ENCODE measurements around the gene LRRC51.

- peak; percentile 55 to 76 for TF ChIP-seq POLR2A (IDR thresholded peaks at IDR 0.05)
- no peak for TF ChIP-seq CTCF (IDR thresholded peaks at IDR 0.05)
Observed at GRCh38 chr11:72040491-72041363, 39.9 kb upstream of the LRRC51 start.

All from uterus (tissue), 2 donors.